NCI-H345 (cell line): ENCODE measurements around the gene HLA-DOA.

Experiments used
- DNase-seq: peaks from one replicate; lab custom pipeline; 2025; lab: John Stamatoyannopoulos, UW

The HLA-DOA gene

DNA sequence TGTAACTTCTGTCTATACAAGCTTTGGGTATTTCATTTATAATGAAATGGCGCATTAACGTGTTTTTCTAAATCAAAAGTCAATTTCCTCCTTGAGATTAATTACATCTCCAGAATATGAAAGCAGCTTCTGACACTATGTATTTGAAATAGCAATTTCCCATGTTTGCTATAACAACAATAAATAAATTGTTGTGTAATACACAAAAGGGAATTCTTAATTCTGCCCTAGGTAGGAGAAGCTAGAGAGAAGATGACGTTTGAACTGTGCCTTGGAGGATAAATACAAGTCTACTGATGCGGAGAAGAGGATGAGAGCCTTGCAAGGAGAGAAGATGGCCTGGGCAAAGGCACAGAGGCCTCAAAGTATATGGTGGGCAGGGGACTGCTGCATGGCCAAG, 7.6 kb upstream of the HLA-DOA start:
- DNase-seq = no peak

DNA sequence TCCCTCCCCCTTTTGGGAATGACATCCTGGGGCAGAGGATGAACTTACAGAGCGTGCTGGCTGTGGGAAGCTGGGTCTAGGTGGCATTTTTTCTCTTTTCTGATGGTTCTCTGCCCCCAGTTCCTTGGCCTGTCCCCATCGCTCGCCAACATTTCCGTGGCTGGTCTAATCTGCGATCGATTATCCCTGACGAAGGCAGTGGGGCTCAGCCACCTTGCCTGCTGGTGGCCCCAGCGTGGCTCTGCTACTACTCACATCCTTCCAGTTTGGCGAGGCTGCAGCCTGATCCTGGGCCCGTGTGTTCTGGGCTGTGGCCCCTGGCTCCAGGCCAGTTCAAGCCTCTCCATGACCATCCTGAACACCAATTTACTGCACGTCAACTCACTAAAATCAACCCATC, 6.4 kb upstream of the HLA-DOA start:
- DNase-seq = no peak

DNA sequence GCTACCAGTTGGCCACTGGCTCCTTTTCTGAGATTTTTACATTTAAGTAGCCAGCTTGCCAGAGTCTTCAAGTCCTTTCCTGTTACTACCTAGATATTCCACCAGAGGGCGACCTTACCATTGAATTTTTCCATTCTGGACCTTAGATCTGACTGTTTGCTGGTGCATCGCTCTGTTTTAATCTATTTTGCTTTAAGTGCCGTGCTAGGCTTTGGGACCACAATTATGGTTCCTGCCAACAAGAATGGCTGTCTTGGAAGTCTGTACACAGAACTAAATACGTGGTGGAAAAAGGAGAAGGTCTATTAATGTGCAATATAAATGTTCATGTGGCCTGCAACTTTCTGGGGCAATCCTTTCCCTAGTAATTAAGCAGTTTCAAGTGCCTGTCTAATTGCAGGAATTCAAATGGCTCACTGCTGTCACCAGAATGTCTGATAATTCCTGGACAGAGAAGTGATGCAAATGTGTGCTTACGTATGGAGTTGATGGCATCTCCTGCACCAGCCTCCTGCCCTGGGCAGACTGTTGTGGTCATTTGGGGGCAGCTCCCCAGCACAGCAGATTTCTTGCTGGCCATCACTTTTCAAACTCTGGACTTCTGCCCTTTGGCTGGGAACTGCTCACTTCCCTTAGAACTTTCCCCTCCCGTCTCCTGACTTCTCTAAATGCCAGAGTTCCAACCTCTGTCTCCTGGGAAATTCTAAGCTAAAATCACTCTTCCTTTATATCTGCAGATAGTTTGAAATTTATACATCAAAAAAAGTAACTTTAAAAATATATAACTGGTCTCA, 5.6 kb upstream of the HLA-DOA start:
- DNase-seq = peak; percentile 58

DNA sequence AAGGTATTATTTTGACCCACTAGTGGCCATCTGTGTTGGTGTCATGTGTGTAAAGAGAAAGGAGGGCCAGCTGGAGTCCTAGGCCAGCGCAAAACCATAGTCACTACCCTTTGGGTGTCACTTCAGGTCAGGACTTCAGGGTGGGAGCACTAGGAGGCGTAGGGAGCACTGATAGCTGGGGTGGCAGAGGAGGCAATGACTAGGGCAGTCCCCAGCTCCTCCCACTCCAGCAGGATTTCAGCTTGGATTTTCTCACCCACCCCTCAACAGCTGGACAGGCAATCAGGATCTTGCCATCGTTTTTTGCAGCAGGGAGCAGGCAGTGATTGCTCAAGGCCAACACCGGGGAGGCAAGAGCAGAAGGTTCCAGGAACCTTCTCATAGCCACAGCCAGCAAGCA, 4.2 kb upstream of the HLA-DOA start:
- no peak for DNase-seq

DNA sequence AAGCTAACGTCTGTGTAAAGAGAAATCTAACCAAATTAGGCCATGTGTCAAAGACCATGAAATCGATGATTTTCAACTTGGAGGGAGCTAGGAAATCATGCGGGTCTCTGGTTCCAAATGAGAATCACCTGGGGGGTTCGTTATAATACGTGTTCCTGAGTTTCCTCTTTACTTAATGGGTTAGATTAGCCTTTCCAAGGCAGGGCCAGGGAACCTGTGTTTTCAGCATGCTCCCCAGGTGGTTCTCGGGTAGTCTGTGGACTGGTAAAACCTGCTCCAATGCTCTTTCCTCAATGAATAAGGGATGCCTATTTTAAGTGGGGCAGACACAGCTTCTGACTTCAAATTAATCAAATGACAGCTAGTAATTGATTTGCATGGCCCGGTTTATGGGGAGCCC, 965 bp upstream of the HLA-DOA start:
- no peak for DNase-seq

DNA sequence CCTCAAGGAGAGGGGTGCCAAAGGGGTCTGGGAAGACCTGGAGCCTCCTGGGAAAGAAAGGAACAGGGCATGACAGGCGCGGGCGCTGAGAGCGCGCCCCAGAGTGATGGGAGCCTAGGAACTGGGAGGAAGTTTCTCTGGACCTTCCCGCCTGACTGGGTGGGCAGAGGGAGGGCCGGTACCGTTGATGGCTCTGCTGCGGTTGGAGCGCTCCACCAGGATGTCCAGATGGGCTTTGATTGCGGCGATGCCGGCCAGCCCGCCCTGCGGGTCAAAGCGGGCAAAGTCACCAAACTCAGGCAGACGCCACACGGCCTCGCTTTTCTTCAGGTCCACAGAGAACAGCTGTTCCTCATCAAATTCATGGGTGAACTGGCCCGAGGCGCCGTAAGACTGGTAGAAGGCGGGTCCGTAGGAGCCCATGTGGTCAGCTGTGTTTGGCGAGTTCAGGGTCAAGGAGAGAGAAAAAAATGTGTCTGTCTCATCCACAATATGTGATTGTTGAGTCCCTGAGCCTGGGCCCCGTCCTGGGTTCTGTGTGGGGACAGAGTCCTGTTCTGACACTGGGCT, 1.5 kb downstream of the HLA-DOA start:
- DNase-seq = no peak

DNA sequence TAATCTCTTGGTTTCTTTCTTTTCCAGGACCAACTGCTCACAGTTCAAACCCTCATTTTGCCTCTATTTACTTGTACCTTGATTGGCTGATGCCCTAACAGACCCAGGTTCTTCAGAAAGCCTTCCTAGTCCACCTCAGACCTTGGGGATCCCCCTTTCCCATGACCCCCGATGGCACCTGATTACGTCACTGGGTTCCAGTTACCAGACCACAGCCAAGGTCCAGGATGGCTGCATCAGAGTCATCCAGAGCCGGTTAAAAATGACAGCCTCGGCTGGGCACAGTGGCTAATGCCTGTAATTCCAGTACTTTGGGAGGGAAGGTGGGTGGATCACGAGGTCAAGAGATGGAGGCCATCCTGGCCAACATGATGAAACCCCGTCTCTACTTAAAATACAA, 4.5 kb downstream of the HLA-DOA start:
- no peak for DNase-seq

DNA sequence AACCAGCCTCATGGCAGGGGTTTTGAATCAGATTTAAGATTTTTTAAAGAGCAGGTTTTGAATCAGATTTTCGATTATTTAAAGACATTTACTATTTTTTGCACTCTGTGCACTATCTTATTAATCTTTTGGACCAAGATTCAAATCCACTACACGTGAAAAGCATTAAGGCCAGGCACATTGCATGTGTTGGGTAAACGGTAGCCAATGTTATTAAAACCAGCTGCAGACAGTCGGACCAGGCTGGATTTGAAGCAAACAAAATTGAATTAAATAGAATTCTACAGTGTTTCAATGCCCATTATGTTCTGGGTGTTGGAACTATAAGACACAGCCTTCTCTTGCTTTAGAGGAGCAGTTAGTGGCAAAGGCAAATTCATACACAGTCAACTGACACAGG, 7.7 kb downstream of the HLA-DOA start:
- no peak for DNase-seq

DNA sequence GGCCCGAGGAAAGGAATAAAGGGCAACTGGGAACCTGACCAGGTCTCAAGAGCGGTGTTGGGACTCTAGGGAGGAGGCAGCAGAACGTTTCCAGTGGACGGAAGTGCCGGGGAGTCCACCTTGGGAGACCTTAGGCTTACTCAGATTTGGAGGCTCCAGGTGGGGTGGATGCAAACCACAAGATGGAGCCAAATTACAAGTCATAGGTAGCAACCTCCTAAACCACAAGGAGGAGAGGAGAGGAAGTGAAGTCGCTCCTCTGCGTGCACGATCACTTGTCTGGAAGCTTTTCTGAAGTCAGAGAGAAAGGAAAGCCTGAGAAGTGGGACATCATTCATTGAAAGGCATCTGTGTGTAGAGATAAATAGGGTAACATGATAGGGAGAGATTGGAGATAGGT, 9.3 kb downstream of the HLA-DOA start:
- no peak for DNase-seq

DNA sequence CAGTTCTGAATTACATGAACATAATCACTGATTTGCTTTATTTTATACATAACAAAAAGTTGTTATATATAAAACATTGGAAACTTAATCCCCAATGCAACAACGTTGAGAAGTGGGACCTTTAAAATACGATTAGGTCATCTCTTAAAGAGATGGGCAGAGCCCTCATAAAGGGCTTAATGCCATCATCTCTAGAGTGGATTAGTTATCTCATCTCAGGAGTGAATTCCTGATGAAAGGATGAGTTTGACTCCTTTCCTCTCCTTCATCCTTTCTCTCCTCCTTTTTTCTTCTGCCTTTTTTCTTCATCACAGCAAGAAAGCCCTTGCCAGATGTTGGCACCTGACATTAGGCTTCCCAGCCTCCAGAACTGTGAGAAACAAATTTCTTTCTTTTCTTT, 13.9 kb downstream of the HLA-DOA start:
- no peak for DNase-seq

DNA sequence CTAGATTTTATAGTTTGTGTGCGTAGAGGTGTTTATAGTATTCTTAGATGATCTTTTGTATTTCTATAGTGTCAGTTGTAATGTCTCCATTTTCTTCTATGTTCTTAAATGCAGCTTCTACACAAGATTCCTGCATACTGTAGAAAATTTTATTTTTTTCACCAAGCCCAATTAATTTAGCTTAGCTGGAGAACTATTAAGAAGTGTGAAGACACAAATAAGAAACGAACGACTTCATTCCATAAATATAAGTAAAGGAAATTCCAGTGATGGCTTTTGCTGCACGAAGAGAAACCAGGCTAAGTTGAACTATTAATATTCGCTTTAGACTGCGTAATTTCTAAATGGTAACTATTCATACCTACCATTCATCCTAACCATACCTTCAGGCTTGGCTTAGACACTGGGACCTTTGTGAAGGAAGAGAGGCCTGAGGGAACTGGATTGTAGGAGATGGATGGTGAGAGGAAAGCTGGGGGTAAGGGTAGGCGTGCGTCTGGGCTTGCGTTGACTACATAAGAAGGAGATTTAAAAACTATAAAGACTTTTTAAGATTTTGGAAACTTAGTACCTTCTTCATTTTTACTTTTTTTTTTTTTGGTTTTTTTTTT, 15.9 kb downstream of the HLA-DOA start:
- DNase-seq = no peak

DNA sequence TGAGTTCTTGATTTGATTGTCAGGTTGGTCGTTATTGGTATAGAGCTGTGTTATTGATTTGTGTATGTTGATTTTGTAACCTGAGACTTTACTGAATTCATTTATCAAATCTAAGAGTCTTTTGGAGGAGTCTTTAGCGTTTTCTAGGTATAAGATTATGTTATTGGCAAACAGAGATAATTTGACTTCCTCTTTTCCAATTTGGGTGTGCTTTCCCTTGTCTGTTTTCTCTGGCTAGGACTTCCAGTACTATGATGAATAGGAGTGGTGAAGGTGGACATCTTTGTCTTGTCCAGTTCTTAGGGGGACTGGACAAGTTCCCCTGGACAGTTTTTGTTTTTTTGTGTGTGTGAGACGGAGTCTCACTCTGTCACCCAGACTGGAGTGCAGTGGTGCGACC, 17.4 kb downstream of the HLA-DOA start:
- DNase-seq = no peak

DNA sequence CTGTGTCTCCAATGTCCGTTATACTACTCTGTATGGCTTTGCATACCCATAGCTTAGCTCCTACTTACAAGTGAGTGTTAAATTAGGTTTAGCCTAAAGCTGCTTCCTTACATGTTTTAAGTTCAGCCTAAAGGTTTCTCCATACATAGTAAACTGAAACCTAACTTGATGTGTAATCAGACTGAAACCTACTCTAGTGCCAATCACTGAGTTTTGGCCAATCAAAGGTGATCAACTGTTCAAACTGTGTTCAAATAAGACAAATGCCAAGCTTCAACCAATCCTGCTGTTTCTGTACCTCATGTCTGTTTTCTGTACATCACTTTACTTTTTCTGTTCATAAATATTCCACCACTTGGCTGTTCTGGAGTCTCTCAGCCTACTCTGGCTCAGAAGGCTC, 20.0 kb downstream of the HLA-DOA start:
- no peak for DNase-seq

DNA sequence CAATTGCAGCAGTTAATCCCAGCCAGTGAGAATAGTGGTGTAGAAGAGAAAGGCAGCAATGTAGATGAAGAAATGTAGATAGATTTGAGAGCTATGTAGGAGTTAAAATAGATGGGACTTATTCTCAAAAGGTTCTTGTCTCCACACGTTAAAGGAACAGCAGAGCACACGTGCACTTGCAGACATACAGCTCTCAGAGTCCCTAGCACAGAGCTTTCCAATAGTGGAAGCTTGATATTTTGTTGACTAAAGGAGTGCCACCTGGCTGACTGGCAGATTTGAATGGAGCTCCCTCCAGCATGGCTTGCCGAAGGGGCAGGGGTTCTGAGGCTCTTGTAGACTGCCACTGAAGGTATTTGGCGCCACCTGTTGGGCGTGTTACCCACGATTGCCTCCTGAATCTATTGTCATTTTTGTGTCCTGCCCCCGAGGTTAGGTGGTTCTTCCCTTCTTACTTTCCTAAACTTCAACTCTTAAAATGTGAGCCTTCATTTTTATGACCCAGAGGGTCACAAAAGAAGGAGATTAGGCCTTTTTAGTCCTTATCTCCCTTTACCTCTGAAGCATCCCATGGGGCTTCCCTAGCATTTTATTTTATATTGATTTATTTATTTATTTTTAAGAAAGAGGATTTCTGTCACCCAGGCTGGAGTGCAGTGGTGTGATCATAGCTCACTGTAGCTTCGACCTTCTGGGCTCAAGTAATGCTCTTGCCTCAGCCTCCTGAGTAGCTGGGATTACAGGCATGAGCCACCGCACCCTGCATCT, 24.6 kb downstream of the HLA-DOA start:
- DNase-seq = peak; percentile 96

DNA sequence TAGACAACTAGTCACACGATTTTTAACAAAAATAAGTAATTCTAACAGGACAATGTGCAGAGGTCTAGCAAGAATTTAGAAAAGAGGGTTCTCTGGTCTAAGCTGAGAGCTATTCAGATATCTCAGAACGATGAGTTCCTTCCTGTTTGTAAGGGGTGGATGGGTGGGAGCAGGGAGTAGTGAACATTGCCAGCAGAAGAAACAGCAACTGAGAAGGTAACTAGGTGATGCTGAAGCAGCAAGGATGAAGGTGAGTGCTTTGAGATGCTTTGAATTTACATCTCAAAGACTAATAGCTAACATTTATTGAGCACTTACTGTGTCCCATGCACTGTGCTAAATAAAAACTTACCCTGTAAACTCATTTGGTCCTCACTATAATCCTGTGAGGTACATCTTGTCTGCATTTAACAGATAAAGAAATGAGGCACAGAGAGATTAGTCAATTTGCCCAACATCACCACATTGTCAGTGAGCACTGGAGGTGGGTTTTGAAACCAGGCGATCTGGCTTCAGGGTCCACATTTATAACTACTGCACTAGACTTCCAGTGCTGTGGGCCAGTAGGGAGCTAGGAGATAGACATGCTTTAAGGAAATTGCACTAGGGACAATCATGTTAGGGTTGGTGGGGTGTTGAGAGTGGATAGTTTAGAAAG, 25.3 kb downstream of the HLA-DOA start:
- DNase-seq = no peak

DNA sequence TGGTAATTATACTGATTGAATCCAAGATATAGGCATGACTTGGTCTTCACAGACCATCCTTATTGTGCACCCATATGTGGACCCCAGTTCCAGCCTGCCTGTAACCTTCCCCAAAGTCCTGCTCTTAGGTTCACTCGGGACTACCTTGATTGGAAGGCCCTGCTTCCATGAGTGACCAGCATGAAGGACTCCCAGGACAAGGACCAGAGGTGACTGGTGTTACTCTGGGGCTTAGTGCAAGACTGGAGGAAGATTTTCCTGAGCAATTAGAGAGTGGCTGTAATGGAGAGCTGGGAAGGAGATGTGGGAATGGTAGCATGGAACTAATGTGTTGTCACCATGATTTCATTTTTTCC, 25.9 kb downstream of the HLA-DOA start:
- DNase-seq = no peak

DNA sequence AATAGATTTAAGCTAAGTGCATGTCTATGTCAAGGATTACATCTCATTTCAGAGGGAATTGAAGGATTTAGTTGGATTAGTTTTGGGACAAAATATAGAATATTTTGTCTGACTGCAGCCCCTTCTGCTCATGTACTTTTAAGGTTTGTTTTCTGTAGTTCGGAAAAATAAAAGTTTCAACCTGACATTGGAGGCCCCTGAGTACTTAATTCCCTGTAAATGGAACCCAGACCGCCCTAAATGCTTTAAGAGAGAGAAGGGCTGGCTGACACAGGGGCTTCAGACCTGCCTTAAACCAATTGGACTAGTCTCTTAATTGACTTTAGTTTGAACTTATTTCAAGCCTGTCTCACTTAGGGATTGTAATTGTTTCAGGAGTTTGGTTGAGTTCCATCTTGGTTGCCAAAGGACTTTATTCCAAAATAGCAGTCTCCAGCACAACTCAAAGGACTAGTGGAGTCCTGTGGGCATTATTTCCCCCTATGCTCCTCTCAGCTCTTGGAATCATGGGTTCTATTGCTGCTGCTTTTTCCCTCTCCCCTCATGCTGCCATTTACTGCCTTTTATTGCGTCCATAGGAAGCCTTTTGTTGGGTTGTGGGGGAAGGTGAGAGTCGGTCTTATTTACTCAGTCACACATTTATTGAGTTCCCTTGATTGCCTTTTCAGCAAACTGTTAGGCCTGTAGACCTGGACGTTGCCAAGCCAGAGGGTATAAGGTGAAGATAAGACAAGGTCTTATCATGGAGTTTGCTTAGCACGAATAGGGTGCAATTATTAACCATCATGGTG, 26.5 kb downstream of the HLA-DOA start:
- DNase-seq = no peak

DNA sequence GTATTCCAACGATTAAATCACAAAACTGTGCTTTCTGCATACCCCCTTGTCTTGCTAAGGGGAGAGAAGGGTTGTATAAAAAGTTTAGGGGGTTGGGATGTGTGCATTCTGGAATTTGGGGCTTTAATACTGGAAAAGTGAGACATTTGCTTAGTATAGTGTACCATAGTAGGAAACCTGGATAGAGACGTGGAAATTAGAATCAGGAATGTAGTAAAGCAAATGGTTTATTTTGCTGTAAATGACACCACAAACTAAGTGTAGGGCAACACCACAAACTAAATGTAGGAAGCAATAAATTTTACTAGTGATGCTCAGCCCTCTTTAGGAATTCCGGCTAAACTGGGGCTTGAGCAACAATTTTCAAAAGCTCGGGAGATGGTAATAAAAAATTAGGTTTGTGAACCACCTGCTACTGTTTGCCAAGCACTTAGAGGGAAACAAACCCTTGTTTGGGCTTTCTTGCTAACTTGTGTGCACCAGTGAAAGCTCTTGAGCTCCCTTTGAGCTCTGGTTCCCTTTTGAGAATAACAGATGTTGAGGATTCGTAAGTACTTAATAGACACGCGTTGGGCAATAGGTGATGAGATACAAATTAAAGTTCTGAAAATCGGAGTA, 27.2 kb downstream of the HLA-DOA start:
- DNase-seq = peak; percentile 70

DNA sequence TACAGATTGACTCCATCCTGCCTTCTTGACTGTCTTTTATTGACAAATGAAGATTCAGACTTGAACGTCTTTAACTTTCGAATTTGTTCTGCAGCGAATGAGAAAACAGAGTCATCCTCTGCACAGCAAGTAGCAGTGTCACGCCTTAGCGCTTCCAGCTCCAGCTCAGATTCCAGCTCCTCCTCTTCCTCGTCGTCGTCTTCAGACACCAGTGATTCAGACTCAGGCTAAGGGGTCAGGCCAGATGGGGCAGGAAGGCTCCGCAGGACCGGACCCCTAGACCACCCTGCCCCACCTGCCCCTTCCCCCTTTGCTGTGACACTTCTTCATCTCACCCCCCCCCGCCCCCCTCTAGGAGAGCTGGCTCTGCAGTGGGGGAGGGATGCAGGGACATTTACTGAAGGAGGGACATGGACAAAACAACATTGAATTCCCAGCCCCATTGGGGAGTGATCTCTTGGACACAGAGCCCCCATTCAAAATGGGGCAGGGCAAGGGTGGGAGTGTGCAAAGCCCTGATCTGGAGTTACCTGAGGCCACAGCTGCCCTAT, 28.8 kb downstream of the HLA-DOA start:
- DNase-seq = no peak

DNA sequence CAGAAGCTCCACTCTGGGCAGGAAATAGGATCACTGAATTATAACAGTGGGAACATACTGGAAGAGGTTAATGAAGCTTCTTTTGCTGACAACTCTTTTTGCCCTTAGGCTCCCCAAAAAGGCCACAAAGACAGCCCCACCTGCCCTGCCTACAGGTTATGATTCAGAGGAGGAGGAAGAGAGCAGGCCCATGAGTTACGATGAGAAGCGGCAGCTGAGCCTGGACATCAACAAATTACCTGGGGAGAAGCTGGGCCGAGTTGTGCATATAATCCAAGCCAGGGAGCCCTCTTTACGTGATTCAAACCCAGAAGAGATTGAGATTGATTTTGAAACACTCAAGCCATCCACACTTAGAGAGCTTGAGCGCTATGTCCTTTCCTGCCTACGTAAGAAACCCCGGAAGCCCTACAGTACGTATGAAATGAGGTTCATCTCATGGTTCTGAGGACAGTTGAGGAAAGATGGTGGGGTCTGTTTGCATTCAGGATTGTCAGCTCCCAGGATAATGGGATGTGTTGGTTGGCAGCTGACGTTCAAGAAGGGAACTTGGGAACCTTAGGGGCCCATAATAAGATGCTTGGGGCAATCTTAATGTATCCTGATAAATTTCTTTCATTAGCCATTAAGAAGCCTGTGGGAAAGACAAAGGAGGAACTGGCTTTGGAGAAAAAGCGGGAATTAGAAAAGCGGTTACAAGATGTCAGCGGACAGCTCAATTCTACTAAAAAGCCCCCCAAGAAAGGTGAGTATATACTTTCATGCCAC, 29.5 kb downstream of the HLA-DOA start:
- DNase-seq = no peak
